Skeletal muscle tissue (tissue), 4 donors: ENCODE measurements around the gene SLCO4A1. TPM values are rescaled to one million over a fixed set of nuclear protein-coding genes. Genes with fewer than 3 reads are reported as not detected.

Experiments
- H3K27ac ChIP-seq: one replicate; pipeline ENCODE4 v1.7.0; 2013; ENCODE audit warnings: mild to moderate bottlenecking, low read depth, low read length, inconsistent platforms
- H3K27me3 ChIP-seq, 3 donors: one replicate each; pipeline ENCODE4 v1.7.0; 2013; ENCODE audit warnings: low read length in 3 of 3; ENCODE audit not compliant: control insufficient read depth in 3 of 3, insufficient read depth in 3 of 3
- H3K36me3 ChIP-seq, 3 donors: one replicate each; pipeline ENCODE4 v1.7.0; 2013; ENCODE audit warnings: low read length in 3 of 3; ENCODE audit not compliant: control insufficient read depth in 3 of 3, insufficient read depth in 3 of 3
- H3K4me1 ChIP-seq, 3 donors: one replicate each; pipeline ENCODE4 v1.7.0; 2013; ENCODE audit warnings: low read length in 3 of 3, mild to moderate bottlenecking in 3 of 3; ENCODE audit not compliant: control insufficient read depth in 3 of 3, insufficient read depth in 3 of 3
- H3K4me3 ChIP-seq, 3 donors: one replicate each; pipeline ENCODE4 v1.7.0; 2013; ENCODE audit warnings: low read length in 3 of 3
- H3K9ac ChIP-seq, 3 donors: one replicate each; pipeline ENCODE4 v1.7.0; 2013; ENCODE audit warnings: low read length in 3 of 3, mild to moderate bottlenecking in 3 of 3, moderate library complexity in 2 of 3, low read depth in 1 of 3
- H3K9me3 ChIP-seq, 3 donors: one replicate each; pipeline ENCODE4 v1.7.0; 2013; ENCODE audit warnings: low read length in 3 of 3; ENCODE audit not compliant: control insufficient read depth in 3 of 3
- total RNA-seq: library from RNA; depleted of rRNA; stranded (reverse); fragments of >200 nt; gene quantifications from one replicate; pipeline ENCODE4 v1.2.3, GENCODE V29; 2014
- donor health status: Osteomylitis.

SLCO4A1 gene
- total RNA-seq, 1 donor from 2014 or later, result not detected

- Histone ChIP-seq H3K9me3 (no peaks in the 10 kb centered on the region), H3K27me3 (peaks cover 17 to 46% (median 37%) of the 10 kb centered on the region in 3 donors), H3K36me3 (no peaks in the 10 kb centered on the region), H3K9ac (no peak overlapping the region), H3K27ac (no peak overlapping the region), H3K4me3 (no peak overlapping the region), H3K4me1 (peaks cover 8 to 44% (median 12%) of the 10 kb centered on the region in 3 donors)
Observed at GRCh38 chr20:62599216-62600110, 42.8 kb upstream of the SLCO4A1 start.

- H3K36me3 ChIP-seq, result no peaks in the 10 kb centered on the region
- no peaks in the 10 kb centered on the region for H3K9me3 ChIP-seq
- H3K9ac ChIP-seq, result no peak overlapping the region
- no peak overlapping the region for H3K27ac ChIP-seq
- peaks cover 8 to 47% (median 12%) of the 10 kb centered on the region in 3 donors for H3K4me1 ChIP-seq
- H3K4me3 ChIP-seq, result no peak overlapping the region
- H3K27me3 ChIP-seq, result peaks cover 17 to 51% (median 49%) of the 10 kb centered on the region in 3 donors
Observed at GRCh38 chr20:62601172-62601571, 41.1 kb upstream of the SLCO4A1 start.

GRCh38 chr20:62601714-62602113, 40.6 kb upstream of the SLCO4A1 start:
- Histone ChIP-seq H3K27ac (no peak overlapping the region), H3K9me3 (no peaks in the 10 kb centered on the region), H3K9ac (no peak overlapping the region), H3K4me3 (no peak overlapping the region), H3K27me3 (peaks cover 15 to 56% (median 53%) of the 10 kb centered on the region in 3 donors), H3K36me3 (no peaks in the 10 kb centered on the region), H3K4me1 (peaks cover 12 to 48% (median 16%) of the 10 kb centered on the region in 3 donors)

GRCh38 chr20:62602550-62602949, 39.8 kb upstream of the SLCO4A1 start:
- Histone ChIP-seq H3K9ac (peak overlapping the region in 1 of 3 donors; percentile 41), H3K27ac (peak overlapping the region; percentile 5), H3K4me3 (no peak overlapping the region), H3K27me3 (peaks cover 7 to 55% (median 55%) of the 10 kb centered on the region in 3 donors), H3K4me1 (peaks cover 16 to 48% (median 18%) of the 10 kb centered on the region in 3 donors), H3K9me3 (no peaks in the 10 kb centered on the region), H3K36me3 (no peaks in the 10 kb centered on the region)

- Histone ChIP-seq H3K27ac (peak overlapping the region; percentile 20), H3K4me3 (peak overlapping the region in 2 of 3 donors; percentile 15 to 29)
Observed at GRCh38 chr20:62603021-62603906, 39.0 kb upstream of the SLCO4A1 start.

GRCh38 chr20:62603907-62604785, 38.2 kb upstream of the SLCO4A1 start:
- peaks cover 6 to 56% (median 46%) of the 10 kb centered on the region in 3 donors for H3K27me3 ChIP-seq
- no peak overlapping the region for H3K27ac ChIP-seq
- H3K9me3 ChIP-seq, result no peaks in the 10 kb centered on the region
- no peaks in the 10 kb centered on the region for H3K36me3 ChIP-seq
- H3K4me1 ChIP-seq, result peaks cover 16 to 34% (median 18%) of the 10 kb centered on the region in 3 donors
- peak overlapping the region in 1 of 3 donors; percentile 6 for H3K4me3 ChIP-seq
- H3K9ac ChIP-seq, result peak overlapping the region in 1 of 3 donors; percentile 16

More at GRCh38 chr20:62603021-62603906, 39.0 kb upstream of the SLCO4A1 start:
- Histone ChIP-seq H3K9me3 (no peaks in the 10 kb centered on the region), H3K36me3 (no peaks in the 10 kb centered on the region), H3K27me3 (peaks cover 6 to 59% (median 50%) of the 10 kb centered on the region in 3 donors), H3K9ac (peak overlapping the region in 1 of 3 donors; percentile 41), H3K4me1 (peaks cover 16 to 43% (median 18%) of the 10 kb centered on the region in 3 donors)

- H3K27me3 ChIP-seq, result peaks cover 12 to 56% (median 45%) of the 10 kb centered on the region in 3 donors
- H3K9me3 ChIP-seq, result no peaks in the 10 kb centered on the region
Observed at GRCh38 chr20:62604796-62605195, 37.5 kb upstream of the SLCO4A1 start.

GRCh38 chr20:62605236-62605943, 36.9 kb upstream of the SLCO4A1 start:
- Histone ChIP-seq H3K4me3 (no peak overlapping the region), H3K36me3 (no peaks in the 10 kb centered on the region), H3K27ac (no peak overlapping the region), H3K4me1 (peaks cover 16 to 32% (median 18%) of the 10 kb centered on the region in 3 donors), H3K9ac (no peak overlapping the region), H3K27me3 (peaks cover 18 to 58% (median 45%) of the 10 kb centered on the region in 3 donors), H3K9me3 (no peaks in the 10 kb centered on the region)

More at GRCh38 chr20:62604796-62605195, 37.5 kb upstream of the SLCO4A1 start:
- Histone ChIP-seq H3K9ac (no peak overlapping the region), H3K4me1 (peaks cover 16 to 32% (median 18%) of the 10 kb centered on the region in 3 donors), H3K4me3 (no peak overlapping the region), H3K27ac (no peak overlapping the region), H3K36me3 (no peaks in the 10 kb centered on the region)
